HG03280 (cell line): Measurements from ENCODE around the gene LRP1B.

Experiments
- ATAC-seq: cut with Tn5 transposase; IDR thresholded peaks from one replicate; pipeline ENCODE4 v1.9.1; 2021; ENCODE audit warnings: mild to moderate bottlenecking, moderate library complexity; ENCODE audit not compliant: unreplicated experiment

The LRP1B gene

DNA sequence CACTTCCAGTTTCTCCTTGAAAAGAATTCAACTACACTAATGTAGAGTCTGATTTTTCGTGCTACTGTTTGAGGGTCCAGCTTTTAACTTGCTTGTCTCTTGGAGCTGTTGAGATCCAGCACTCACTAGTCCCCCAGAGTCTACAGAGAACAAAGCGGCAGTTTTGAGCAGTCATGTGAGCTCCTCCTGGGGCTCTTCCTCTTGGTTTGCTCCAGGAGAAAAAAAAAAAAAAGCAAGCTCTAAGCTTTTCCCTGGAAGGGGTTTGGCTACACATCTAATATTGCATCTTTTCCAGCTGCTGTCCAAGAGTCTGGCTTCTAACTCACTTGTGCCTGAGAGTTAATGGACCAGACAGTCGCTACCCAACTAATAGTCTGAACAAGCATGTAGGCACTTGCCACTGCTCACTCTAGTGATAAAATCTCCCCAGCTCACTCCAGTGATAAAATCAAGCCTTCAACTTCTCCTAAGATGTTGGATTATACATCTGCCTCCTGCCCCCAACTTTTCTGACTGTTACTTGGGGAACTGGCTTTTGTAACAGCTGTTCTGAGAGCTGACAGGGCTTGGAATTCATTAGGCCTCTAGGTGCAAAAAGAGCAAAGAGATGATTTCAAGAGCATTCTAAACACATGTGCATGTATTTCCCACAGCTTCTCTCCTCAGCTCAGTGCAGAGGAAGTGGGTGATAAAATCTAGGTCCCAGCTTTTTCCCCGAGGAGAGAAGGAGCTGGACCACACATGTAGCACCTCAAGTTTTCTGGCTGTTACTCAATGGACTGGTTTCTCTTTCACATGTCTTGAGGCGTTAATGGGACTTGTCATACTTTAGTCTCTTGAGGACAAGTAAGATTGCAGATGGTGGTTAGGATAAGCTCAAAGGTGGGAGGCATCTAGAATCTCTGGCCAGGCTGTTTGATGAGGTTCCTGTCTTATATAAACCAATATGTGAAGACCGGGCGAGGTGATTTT, 750.5 kb downstream of the LRP1B start:
- ATAC-seq: no peak

DNA sequence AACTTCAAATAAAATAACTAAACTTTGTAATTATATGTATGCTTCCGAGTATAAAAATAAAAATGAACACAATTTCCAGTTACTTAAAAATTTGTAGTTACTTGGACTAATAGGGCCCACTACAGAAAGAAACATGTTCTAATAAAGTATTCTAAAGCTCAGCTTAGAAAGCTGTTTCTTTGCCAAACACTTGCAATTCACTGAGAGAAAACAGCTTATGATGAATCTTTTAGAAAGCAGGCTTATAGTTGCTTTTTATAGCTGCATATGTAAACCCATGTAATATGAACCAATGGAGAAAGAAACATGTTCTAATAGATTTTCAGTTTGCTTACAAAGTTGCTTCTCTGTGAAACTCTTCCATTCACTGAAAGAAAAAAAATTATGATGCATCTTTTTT, 766.0 kb downstream of the LRP1B start:
- no peak for ATAC-seq

DNA sequence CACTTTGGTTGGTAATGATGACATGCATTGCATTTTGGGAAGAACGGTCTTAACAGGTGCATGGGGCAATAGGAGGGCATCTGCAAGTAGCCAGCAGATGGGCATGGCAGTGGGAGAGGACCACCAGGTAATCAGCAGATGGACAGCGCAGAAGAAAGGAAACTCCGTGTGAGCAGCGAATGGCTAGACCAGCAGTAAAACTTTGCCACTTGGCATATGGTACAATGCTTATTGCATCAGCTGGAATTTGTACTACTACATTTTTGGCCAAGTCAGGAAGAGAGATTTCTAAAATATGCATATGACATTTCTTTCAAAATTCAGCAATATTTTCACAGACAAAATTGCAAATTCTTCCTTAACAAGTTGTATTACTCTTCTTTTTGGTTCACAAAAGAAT, 768.5 kb downstream of the LRP1B start:
- no peak for ATAC-seq

GRCh38 chr2:141348481-141348880, 782.3 kb downstream of the LRP1B start:
- ATAC-seq: no peak

DNA sequence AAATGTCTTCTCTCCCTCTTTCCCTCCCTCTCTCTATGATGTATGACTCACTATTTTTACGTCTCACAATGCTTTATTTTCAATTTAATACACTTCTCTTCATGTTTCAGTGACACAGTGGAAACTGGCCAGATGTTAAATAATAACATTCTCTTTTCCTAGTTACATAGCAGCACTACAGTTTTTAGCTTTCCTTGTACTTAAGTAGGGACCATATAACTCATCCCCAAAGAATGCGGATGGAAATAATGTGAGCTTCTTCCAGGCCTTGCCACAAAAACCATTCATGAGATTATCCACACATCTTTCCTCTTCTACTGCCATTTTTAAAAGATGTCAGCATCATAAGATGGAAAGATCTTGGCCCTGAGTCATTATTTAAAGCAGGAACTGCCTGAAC, 789.4 kb downstream of the LRP1B start:
- ATAC-seq: no peak

DNA sequence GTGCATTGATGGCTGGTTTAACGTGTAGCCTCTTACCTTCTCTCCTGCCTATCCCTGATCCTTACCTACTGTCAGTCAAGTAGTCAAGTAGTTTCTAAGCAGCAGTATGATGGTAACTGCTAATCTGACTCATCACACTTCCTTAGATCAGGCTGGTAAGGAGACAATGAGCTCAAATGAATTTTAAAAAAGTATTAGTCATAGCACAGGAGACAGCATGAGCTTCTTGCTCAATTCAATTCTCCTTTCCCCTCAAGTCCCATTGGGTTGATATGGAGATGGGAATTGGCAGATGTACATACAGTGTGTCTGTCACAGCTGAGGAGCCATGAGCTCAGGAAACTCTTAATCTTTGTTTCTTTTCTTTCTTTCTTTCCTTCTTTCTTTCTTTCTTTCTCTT, 799.7 kb downstream of the LRP1B start:
- ATAC-seq: no peak

- ATAC-seq: no peak
These were observed 800.9 kb downstream of the LRP1B start for GRCh38 chr2:141329964-141330363.

DNA sequence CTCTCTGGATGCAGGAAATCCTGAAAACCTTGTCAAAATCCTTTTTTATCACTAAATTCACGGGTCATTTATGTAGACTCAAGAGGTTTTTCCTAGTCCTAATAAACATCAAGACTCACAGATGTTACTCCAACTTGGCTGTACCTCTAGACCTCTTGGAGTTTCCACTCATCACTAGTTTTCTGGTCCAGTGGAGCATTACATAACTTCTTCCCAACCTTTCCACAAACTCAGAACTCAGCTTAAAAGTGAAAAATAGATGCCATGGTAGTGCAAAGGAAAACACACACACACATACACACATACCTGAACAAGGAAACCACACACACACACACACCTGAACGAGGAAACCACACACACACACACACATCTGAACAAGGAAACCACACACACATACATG, 807.2 kb downstream of the LRP1B start:
- no peak for ATAC-seq

DNA sequence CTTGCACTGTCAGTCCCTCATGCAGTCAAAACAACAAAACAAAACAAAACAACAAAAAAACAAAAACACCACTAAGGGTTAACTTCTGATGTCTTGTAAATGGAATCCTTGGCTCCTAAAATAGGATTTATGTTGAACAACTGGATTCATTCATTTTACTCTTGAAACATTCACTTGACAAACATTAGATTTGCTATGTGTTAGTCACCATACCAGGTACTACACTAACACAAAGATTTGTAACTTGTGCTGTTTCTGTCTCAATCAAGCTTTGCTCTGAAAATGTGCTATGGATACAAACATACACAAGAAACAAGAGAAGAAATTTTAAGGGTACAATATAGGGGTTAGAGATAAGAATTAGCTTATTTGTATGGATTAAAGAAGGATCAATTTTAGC, 812.8 kb downstream of the LRP1B start:
- ATAC-seq: no peak

GRCh38 chr2:141316606-141317005, 814.2 kb downstream of the LRP1B start:
- ATAC-seq: no peak

DNA sequence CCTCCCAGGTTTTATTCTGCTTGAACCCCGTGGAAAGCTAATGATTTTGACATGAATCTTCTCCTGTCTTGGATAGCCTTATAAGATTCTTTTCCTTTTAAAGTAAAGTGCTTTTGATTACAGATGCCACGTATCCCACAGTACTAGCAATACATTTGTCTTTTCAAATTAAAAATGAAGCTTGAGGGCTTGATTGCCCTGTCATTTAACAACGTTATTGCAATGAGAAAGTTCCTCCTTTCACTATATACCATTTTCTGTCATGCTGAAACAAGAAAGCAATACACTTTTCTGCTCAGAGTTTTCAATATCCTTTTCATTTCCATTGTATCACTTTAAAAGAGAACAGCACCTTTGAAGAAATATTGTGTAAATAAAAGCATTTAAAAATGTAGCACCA, 814.7 kb downstream of the LRP1B start:
- ATAC-seq: no peak

DNA sequence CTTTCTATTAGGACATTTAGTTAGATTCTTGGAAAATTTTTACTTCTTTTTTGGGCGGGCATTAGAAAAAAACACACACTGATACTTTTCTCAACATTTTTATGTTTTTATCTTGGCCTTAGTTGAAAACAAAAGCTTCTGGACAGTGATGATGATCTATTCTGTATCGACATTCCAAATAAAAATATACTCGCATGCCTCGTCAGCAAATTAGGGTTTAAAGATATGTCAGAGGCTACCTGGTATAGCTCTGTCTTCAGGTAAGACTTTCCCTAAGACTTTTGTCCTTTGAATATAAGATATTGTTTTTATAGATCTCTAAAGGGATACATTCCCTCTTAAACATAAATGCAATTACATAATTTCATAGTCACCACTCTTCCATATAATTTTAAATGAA, 816.8 kb downstream of the LRP1B start:
- ATAC-seq: no peak

DNA sequence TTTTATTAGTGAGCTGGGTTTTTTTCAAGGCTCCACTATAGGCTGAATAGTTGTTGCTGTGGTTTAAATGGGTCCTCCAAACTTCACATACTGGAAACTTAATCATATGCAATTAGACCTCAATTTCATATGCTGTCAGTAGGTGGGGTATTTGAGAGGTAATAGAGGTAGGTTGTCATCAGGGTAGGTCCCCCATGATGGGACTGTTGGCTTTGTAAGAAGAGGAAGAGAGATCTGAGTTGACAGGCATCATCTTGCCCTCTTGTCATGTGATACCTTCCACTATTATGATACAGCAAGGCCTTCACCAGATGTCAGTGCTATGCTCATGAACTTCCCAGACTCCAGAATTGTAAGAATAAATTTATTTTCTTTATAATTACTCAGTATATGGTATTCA, 819.4 kb downstream of the LRP1B start:
- no peak for ATAC-seq

GRCh38 chr2:141306368-141306767, 824.4 kb downstream of the LRP1B start:
- no peak for ATAC-seq

DNA sequence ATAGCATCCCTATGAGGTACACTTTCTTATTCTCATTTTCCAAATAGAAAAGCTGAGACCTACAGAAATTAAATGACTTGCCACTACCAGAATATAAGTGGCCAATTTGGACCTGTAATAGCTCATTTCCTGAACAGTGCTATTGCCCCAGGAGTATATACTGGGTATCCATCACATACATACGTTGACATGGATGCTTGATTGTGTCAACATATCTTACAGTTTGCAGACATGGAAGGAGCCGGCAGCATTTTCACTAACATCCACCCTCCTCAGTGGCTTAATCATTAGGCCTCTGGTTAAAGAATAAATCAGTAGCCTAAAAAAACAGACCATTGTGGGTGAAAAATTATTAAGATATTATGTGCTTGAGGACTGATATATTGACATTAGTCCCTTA, 829.3 kb downstream of the LRP1B start:
- no peak for ATAC-seq

- no peak for ATAC-seq
These were observed 850.8 kb downstream of the LRP1B start for GRCh38 chr2:141280037-141280436.

DNA sequence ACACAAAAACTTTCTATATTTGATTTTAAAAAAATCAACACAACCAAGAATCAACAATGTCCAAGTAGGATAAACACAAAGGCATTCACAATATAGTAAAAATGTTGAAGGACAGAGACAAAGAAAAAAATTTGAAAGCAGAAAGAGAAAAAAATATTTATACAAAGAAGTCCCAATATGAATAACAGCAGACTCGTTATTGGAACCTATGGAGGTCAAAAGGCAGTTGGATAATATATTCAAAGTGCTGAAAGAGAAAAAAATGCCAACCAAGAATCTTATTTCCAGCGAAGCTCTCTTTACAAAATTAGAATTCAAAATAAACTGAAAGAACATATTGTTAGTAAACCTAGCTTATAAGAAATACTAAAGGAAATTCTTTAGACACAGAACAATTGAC, 859.5 kb downstream of the LRP1B start:
- no peak for ATAC-seq

- ATAC-seq: no peak
These were observed 866.0 kb downstream of the LRP1B start for GRCh38 chr2:141264848-141265247.

DNA sequence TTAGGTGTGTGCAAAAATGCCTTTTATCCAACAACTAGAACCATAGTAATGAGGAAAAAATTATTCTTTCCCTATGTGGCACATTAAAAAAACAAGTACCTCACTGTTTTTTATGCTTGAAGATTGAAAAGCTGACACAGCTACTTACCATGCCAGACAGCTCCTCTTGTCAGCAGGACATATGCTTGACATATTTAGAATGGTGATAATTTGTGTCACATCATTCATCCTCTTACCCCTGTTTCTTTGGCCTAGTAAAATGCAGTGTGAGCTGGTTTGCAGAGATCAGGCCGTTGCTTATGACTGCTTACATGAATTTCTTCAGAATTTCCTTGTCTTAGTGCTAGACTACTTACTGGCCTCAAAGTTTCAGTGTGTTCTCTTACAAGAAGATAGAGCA, 869.9 kb downstream of the LRP1B start:
- ATAC-seq: no peak

- no peak for ATAC-seq
These were observed 871.1 kb downstream of the LRP1B start for GRCh38 chr2:141259683-141260082.

DNA sequence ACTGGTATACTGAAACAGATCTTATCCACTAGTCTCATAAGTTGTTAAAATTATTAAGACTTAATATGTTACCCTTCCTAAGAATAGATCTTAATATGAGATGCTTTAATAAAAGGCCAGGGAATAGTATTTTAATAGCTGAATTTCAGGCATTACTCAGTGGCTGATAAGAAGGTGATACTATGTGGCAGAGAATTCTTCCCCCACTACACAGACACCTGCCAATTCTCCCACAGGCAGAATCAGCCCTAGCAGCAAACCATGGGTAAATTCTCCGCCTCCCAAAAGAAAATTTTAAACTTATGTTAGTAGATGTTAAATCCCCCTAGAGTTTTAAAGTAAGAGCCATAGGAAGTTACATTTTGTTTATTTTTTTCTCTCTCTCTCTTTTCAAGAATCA, 888.8 kb downstream of the LRP1B start:
- ATAC-seq: no peak

DNA sequence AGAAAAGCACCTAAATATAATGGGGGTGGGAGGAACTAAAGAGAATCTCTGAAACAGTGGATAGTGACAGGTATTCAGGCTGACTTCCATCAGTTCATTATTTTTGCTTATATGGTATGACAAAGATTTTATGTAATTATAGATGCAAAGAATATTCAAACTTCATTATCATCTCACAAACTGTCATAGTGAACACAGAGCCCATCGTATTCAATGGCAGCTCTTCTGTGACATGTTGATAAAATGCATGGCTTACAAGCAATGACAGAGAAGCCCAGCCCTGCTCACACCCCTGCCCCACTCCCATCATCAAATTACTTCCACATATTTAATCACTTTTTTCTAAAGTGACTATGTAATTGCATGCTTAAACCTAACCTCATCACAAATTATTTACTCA, 904.3 kb downstream of the LRP1B start:
- no peak for ATAC-seq

DNA sequence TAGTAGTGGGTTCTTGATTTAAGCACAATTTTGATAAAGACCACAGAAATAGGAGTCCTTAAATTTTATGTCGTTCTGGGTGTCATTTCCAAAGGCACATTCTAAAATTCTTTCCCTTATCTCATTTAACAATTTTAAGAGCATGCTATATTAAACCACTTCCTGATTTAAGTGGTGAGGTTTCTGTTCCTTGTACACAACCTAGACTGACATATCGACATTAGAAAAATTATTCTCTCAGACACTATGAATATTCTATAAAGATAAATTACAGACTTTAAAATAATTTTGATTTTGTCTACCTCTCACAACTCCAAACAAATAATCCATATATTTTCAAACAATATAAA, 923.8 kb downstream of the LRP1B start:
- no peak for ATAC-seq
